Dedifferentiated amniotic fluid mesenchymal stem cell (primary cell): ENCODE measurements around the gene MTHFD2L.

ENCODE experiments used
- DNase-seq: peaks from one replicate; pipeline ENCODE4 v3.0.0-alpha.2; 2016; ENCODE audit errors: extremely low spot score

Gene MTHFD2L

GRCh38 chr4:74304095-74304625, 146.2 kb downstream of the MTHFD2L start:
- no peak for DNase-seq

DNA sequence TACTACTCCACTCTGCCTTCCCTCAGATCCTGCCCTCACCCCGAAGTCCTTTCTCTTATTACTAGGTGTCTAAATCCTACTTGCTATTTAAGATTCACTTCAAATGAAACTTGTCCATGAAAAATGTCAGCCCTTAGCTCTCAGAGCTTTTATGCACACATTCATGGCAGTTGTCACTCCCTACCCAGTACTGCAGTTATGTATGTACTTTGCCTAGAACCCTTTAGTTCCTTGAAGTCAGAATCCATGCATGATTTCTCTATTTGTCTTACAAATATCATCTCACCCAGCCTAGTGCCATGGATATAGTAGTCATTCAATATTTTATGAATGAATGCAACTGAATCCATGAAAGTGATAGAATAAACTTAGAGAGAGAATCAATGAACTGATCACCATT, 147.1 kb downstream of the MTHFD2L start:
- no peak for DNase-seq

GRCh38 chr4:74307170-74307569, 149.3 kb downstream of the MTHFD2L start:
- DNase-seq = no peak

- no peak for DNase-seq
Observed at GRCh38 chr4:74308215-74308614, 150.3 kb downstream of the MTHFD2L start, which contains the start of gene EPGN. EPGN (plus strand) TSS chr4:74308470; CDS start chr4:74308534, 64 bp downstream.

- no peak for DNase-seq
Observed at GRCh38 chr4:74309223-74309622, 151.3 kb downstream of the MTHFD2L start.

DNA sequence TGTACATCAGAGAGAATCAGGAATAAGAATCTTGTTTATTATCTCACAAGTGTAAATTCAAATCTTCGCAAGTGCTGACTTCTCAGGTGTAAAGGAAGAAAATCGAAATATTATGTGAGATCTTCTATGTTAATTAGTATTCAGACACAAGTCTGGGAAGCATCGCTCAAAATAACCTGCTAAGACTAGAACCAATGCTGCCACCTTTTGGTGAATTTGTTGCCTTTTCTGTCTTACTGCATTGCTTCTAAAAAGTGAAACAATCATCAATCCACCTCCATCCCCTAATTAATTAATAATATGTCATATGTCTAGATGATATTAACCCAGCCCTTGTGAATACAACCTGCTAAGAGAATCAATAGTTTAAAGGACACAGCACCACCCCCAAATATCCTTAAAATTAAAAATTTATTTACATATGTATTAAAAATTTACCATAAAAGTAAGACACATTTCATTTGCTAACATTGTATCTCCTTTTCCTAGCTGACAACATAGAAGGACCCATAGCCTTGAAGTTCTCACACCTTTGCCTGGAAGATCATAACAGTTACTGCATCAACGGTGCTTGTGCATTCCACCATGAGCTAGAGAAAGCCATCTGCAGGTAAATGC, 153.9 kb downstream of the MTHFD2L start:
- peak; percentile 63 for DNase-seq

GRCh38 chr4:74314329-74314728, 156.4 kb downstream of the MTHFD2L start:
- no peak for DNase-seq

- no peak for DNase-seq
Observed at GRCh38 chr4:74314944-74315343, 157.0 kb downstream of the MTHFD2L start.

GRCh38 chr4:74315376-74315775, 157.5 kb downstream of the MTHFD2L start:
- DNase-seq = no peak

DNA sequence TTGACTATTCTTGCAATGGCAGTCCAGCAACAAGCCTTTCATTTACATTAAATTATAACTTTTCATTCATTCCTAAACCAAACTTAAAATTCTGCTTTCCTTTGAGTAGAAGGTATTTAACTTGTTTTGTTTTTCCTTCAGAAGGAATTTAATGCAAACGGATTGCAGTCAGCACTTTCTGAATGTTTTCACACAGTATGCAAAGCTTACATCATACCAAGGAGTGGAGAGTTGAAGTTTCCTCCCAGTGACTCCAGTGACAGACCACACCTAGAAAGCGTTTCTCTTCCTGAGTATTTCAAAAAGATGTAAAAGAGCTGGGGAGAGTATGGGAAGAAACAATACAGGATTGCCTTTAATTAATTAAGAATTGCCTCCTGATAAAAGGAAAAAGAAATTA, 158.5 kb downstream of the MTHFD2L start:
- peak; percentile 58 for DNase-seq

GRCh38 chr4:74317616-74318246, 159.8 kb downstream of the MTHFD2L start:
- no peak for DNase-seq

- no peak for DNase-seq
Observed at GRCh38 chr4:74318276-74318675, 160.4 kb downstream of the MTHFD2L start.

DNA sequence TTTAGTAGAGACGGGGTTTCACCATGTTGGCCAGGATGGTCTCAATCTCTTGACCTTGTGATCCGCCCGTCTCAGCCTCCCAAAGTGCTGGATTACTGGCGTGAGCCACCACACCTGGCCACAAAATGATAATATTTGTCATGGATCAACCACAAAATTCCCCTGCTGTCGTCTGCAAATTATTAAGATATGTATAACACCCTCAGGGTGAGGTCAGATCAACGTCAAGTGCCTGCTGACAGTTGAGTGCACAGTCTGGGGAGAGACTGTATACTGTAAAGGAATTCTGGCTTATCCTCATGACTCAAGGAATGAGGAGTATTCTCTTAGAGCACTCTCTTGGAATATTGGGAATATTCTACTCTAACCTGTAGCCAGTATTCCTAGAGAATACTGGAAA, 161.6 kb downstream of the MTHFD2L start:
- no peak for DNase-seq

DNA sequence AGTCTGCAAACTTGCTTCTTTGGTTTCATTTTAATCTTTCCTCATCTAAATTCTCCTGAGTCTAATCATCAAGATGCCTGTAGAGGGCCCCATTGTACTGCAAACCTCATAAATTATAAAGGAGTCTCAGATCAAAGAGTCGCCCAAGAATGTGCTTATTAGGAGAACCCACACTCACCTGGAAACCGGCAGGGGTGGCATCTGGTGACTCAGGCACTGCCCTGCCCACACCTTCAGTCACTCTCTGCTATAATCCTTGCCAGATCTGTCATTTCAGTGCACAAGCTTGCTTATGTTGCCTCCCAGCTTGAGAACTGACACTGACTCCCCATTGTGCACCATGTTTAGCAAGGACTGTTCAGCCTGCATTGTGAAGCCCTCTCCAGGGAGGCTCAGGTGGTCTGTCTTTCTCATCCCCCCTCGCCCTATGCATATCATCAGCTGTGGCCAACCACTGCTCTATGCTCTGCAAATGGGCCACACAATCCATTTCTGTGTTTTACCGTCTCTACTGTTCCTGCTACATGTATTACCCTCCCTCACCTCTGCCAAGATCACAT, 162.7 kb downstream of the MTHFD2L start:
- peak; percentile 73 for DNase-seq

DNA sequence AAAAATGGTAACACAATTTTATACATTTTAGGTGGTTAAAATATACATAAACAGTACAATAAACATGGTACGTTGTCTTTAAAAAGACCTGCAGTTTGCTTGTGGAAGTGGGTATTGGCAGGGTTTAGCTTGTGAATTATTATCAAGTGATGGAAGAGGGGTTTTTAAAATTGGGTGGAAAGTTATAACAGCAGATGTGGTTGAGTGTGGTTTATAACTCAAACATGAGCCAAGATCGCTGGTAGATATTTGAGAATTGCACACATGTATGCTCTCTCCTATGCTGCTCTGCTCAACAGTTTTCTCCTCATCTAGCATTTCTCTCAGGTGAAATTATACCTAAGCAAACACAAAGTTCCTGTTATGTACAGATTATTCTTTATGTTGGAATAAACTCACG, 164.4 kb downstream of the MTHFD2L start:
- no peak for DNase-seq

GRCh38 chr4:74323663-74324062, 165.7 kb downstream of the MTHFD2L start:
- DNase-seq = no peak

- DNase-seq = no peak
Observed at GRCh38 chr4:74324262-74324661, 166.3 kb downstream of the MTHFD2L start.

DNA sequence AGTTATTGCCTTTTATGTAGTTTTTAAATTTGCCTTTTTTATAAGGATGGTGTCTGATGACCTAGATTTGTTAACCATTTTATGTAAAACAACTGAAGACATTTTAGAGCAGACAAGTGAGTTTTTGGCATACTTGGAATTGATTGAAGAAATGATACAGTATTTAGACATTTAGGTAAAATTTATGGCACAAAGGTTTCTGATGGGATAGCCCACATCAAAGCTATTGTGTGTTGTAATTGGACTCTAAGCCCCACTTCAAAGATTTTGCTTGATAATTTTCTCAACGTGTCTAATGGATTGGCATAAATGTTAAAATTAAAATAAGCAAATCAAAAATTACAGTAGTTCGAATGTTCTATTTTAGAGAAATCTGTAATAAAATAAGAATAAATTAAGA, 168.0 kb downstream of the MTHFD2L start:
- DNase-seq = no peak

DNA sequence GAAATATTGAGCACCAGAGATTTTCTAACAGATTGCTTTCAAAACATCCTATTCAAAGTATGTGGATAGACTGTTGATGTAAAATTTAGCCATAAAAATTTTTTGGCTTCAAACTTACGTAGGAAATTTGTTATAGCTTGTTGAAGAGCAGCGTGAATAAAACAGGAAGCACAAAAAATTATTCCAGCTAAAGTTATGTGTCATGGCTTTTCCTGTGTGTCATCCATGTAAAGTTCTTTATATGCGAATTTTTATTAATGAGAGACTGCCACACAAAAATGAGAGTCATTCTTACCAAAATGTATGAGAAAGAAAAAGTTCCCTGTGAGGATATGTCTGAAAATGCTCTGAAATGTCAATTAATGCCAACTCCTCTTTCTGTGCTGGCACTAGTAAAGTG, 169.8 kb downstream of the MTHFD2L start:
- DNase-seq = no peak

- DNase-seq = peak; percentile 20
Observed at GRCh38 chr4:74328501-74328900, 170.6 kb downstream of the MTHFD2L start.

- no peak for DNase-seq
Observed at GRCh38 chr4:74329307-74329706, 171.4 kb downstream of the MTHFD2L start.

DNA sequence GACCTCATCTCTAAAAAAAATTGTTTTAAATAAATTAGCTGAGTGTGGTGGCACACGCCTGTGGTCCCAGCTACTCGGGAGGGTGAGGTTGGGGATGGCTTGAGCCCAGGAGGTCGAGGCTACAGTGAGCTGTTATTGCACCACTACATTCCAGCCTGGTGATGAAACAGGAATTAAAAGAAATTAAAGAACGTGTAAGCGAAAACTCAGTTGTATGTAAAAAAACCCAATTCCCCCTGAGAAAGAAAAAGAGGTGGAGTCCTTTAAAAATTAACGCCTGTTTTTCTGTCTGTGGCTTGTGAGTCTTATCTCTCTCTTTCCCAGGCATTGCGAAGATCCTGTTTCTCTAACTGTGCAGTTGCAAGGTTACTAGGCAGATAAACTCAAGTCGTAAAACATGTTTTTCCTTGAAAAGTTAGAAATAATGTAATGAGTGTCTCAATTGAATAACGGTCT, 172.4 kb downstream of the MTHFD2L start:
- DNase-seq = no peak

DNA sequence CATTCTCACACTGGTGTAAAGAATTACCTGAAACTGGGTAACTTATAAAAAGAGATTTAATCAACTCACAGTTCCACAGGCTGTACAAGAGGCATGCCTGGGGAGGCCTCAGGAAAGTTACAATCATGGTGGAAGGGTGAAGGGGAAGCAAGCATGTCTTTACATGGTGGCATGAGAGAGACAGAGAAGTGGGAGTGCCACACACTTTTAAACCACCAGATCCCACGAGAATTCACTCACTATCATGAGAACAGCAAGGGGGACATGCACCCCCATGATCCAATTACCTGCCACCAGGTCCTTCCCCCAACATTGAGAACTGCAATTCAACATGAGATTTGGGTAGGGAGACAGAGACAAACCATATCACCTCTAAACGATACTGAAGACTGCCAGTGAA, 173.3 kb downstream of the MTHFD2L start:
- DNase-seq = no peak
